Right hindlimb (tissue), 1 donor: Measurements from ENCODE around the gene ACTRT2.

Experiments
- DNase-seq: peaks from one replicate; pipeline ENCODE4 v3.0.0-alpha.2; 2018

Gene ACTRT2

GRCh38 chr1:3069491-3070308, 48.4 kb downstream of the ACTRT2 start:
- DNase-seq, result peak; percentile 82

DNA sequence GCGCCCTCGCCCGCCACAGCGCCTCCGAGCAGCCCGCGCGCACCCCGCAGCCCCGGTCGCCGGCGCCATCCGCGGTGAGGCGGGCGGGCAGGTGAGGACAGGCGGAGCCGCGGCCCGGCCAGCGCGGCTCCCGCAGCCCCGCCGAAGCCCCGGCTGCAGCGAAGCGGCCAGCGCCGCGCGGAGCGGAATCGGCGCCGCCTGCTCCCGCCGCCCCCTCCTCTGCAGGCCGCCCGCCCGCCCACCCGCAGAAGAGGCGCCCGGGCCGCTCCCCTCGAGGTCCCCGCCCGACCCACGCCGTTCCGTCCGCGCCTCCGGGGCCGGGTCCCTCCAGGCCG, 49.0 kb downstream of the ACTRT2 start:
- DNase-seq, result no peak

DNA sequence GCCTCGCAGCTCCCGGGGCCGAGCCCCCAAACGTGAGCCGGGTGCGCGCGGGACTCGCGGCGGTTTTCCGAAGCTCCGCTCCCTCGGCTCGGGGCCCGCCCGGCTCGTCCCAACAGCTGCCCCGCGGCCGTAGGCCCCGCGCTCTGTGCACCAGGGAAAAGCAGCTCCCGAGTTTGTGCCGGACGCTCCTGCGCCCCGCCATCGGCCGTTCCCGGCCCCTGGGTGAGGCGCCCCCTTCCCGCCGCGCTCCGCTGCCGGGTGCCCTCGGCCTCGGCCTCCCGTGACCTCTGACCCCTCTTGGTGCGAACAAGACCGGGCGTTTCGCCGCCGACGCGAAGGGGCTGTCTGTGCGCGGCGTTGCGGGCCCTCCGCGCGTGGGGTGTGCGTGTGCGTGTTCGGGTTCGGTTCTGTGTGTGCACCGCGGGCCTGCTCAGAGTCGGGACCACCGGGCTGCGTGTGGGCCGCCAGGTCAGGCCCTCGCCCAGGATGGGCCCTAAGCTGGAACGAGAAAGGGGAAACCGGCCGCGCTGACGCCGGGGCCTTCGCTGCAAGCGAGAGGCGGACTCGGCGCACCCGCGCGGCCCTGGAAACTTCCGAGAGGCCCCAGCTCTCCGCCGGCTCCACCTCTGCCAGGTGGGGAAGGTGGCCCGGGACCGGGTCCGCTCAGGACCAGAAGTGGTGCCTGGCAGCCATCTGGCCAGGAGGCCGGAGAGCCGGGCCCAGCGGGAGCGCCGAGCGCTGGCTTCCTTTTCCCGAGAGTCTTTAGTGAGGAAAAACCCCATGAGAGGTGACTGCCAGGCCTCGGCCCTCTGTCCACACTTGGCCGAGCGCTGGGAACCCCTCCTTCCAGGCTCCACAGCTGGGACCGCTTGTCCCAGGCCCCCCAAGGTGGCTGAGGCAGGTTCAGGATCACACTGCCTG, 49.6 kb downstream of the ACTRT2 start:
- DNase-seq, result peak; percentile 30

GRCh38 chr1:3071565-3072390, 50.5 kb downstream of the ACTRT2 start:
- DNase-seq, result no peak
